ENCODE data around the gene ERCC2.

- TF ChIP-seq YY1 (IDR thresholded peaks at IDR 0.05; ENCODE audit: insufficient read depth, insufficient read length) (no peak), ZNF274 (IDR thresholded peaks at IDR 0.05; ENCODE audit: low read depth, low read length) (no peak), SUZ12 (IDR thresholded peaks at IDR 0.05; ENCODE audit: extremely low read depth, insufficient read depth, insufficient read length) (no peak)
Measured at GRCh38 chr19:45321848-45322247, 48.5 kb downstream of the ERCC2 start.
